ENCODE results near the gene CCDC27. TPM values are rescaled to one million over a fixed set of nuclear protein-coding genes. Genes with fewer than 3 reads are reported as not detected.
A peak's percentile ranks its signal among the peaks of the same experiment; 100 is the strongest.
"Not testable (repeated sequence)": the region's sequence is repeated elsewhere in the genome, so short reads cannot be mapped to it uniquely, and the experiment has no call there.

Gene CCDC27
- total and polyA plus RNA-seq, 4 donors = not detected

GRCh38 chr1:3789421-3790300 lies 37.4 kb downstream of the CCDC27 start:
- no peak for ATAC-seq (ENCODE audit: low FRiP score)
- Histone ChIP-seq H3K4me3 (ENCODE audit: low read length in 2 of 2) (no peak overlapping the region), H3K27me3 (ENCODE audit: control insufficient read depth in 1 of 2, insufficient read depth in 2 of 2, low read length in 1 of 2) (no peaks in the 10 kb centered on the region), H3K27ac (ENCODE audit: low read depth in 1 of 2, low read length in 2 of 2) (no peak overlapping the region), H3K9me3 (ENCODE audit: control insufficient read depth, low read length) (no peaks in the 10 kb centered on the region), H3K4me1 (ENCODE audit: control insufficient read depth in 1 of 2, insufficient read depth in 2 of 2, low read length in 2 of 2) (peaks cover 0 to 2% of the 10 kb centered on the region in 2 donors), H3K36me3 (ENCODE audit: control insufficient read depth in 1 of 2, insufficient read depth in 2 of 2, low read length in 1 of 2) (no peaks in the 10 kb centered on the region)
- peak; percentile 24 to 55 for DNase-seq
- intact Hi-C loops (cut with DNase I) = loop anchor here (10.0 kb wide), 1 partner anchor 335 kb away; the partner anchor contains the start of gene ARHGEF16 (in 2 of the 2)
- WGBS, 2 donors = 84 to 86% methylated on average over 34 of the region's 34 CpGs

DNA sequence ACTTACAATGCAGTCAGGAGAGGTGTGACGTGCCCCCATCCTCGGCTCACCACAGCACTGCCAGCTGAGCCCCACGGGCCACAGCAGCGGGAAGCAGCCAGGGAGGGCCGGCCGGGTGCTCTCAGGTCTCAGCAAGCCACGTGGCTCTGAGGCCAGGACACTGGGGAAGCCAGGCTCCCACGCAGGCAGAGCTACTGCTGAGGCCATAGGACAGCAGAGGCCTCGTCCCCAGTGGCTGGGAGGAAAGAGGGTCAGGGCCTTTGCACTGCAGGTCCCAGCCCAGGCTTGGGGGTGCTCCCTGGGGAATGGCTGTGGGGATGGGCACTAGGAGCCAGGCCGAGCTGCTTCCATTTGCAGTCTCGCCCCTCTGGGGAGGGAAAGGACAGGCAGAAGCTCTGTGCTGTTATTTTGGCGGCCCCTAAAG lies 38.3 kb downstream of the CCDC27 start:
- ATAC-seq (ENCODE audit: low FRiP score) = no peak
- no peaks in the 10 kb centered on the region for H3K36me3 ChIP-seq (ENCODE audit: control insufficient read depth in 1 of 2, insufficient read depth in 2 of 2, low read length in 1 of 2)
- H3K27ac ChIP-seq (ENCODE audit: low read depth in 1 of 2, low read length in 2 of 2) = no peak overlapping the region
- peaks cover 0 to 6% of the 10 kb centered on the region in 2 donors for H3K4me1 ChIP-seq (ENCODE audit: control insufficient read depth in 1 of 2, insufficient read depth in 2 of 2, low read length in 2 of 2)
- intact Hi-C loops (cut with DNase I) = loop anchor here (10.0 kb wide), 1 partner anchor 336 kb away; the partner anchor contains the start of gene ARHGEF16 (in 2 of the 2)
- H3K4me3 ChIP-seq (ENCODE audit: low read length in 2 of 2) = no peak overlapping the region
- no peak for DNase-seq
- no peaks in the 10 kb centered on the region for H3K9me3 ChIP-seq (ENCODE audit: control insufficient read depth, low read length)
- WGBS, 2 donors = 62 to 67% methylated on average over 12 of the region's 12 CpGs
- no peaks in the 10 kb centered on the region for H3K27me3 ChIP-seq (ENCODE audit: control insufficient read depth in 1 of 2, insufficient read depth in 2 of 2, low read length in 1 of 2)

GRCh38 chr1:3790952-3791351 lies 38.7 kb downstream of the CCDC27 start:
- H3K4me1 ChIP-seq (ENCODE audit: control insufficient read depth in 1 of 2, insufficient read depth in 2 of 2, low read length in 2 of 2) = peaks cover 0 to 6% of the 10 kb centered on the region in 2 donors
- 78 to 81% methylated on average over 18 of the region's 18 CpGs for WGBS, 2 donors
- H3K27ac ChIP-seq (ENCODE audit: low read depth in 1 of 2, low read length in 2 of 2) = no peak overlapping the region
- no peak for ATAC-seq (ENCODE audit: low FRiP score)
- H3K36me3 ChIP-seq (ENCODE audit: control insufficient read depth in 1 of 2, insufficient read depth in 2 of 2, low read length in 1 of 2) = no peaks in the 10 kb centered on the region
- H3K4me3 ChIP-seq (ENCODE audit: low read length in 2 of 2) = no peak overlapping the region
- DNase-seq = no peak
- intact Hi-C loops (cut with DNase I) = loop anchor here (10.0 kb wide), 1 partner anchor 336 kb away; the partner anchor contains the start of gene ARHGEF16 (in 2 of the 2)
- no peaks in the 10 kb centered on the region for H3K9me3 ChIP-seq (ENCODE audit: control insufficient read depth, low read length)
- no peaks in the 10 kb centered on the region for H3K27me3 ChIP-seq (ENCODE audit: control insufficient read depth in 1 of 2, insufficient read depth in 2 of 2, low read length in 1 of 2)

- peak; percentile 44 to 75 for DNase-seq
- no peaks in the 10 kb centered on the region for H3K9me3 ChIP-seq (ENCODE audit: control insufficient read depth, low read length)
- peak overlapping the region; percentile 66 to 91 for H3K4me3 ChIP-seq (ENCODE audit: low read length in 2 of 2)
- no peaks in the 10 kb centered on the region for H3K27me3 ChIP-seq (ENCODE audit: control insufficient read depth in 1 of 2, insufficient read depth in 2 of 2, low read length in 1 of 2)
- 5% methylated on average over 51 to 53 of the region's 53 CpGs for WGBS, 2 donors
- intact Hi-C loops (cut with DNase I) = loop anchor here (10.0 kb wide), 1 partner anchor 341 kb away; the partner anchor contains the start of gene ARHGEF16 (in 2 of the 2)
- H3K4me1 ChIP-seq (ENCODE audit: control insufficient read depth in 1 of 2, insufficient read depth in 2 of 2, low read length in 2 of 2) = peaks cover 0 to 6% of the 10 kb centered on the region in 2 donors
- ATAC-seq (ENCODE audit: low FRiP score) = no peak
- H3K27ac ChIP-seq (ENCODE audit: low read depth in 1 of 2, low read length in 2 of 2) = peak overlapping the region in 1 of 2 donors; percentile 7
- H3K36me3 ChIP-seq (ENCODE audit: control insufficient read depth in 1 of 2, insufficient read depth in 2 of 2, low read length in 1 of 2) = no peaks in the 10 kb centered on the region
These were observed 43.4 kb downstream of the CCDC27 start for GRCh38 chr1:3795453-3796214.

DNA sequence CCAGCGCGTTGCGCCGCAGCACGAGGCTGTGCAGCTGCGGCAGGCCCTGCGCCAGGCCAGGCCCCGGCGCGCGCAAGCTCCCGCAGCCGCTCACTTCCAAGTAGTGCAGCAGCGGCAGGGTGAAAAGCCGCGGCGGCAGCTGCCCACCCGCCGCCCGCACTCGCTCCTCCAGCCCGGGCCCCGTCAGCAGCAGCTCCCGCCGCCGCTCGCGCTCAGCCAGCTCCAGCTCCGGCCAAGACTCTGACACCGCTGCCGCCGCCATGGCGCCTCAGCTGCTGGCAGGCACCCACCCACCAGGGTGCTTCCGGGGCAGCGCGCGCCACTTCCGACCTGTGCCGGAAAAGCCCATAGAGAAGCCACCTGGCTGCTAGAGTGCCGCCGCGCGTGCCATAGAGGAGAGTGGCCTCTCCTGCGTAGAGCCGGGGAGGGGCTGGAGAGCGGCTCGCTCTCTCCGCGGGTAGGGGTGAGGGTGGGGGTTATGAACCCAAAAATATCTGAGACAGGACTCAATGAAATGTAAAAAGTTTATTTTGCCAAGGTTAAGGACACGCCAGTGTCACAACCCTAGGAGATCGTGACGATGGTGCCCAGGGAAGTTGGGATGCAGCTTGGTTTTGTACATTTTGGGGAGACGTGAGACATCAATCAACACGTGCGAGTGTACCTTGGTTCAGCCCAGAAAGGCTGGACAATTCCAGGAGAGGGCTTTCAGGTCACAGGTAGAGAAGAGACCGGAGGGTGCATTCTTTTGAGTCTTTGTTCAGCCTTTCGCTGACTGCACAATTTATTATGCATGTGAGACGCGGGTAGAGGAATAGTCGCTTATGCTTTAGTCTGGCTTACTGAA lies 44.2 kb downstream of the CCDC27 start, which contains the start of gene LRRC47:
Gene LRRC47, minus strand, starts transcription at position 284 of the 847 bp plus-strand sequence. Its CDS starts 22 bp downstream, at position 262.
- WGBS, 2 donors = 3% methylated on average over 46 to 60 of the region's 60 CpGs
- H3K4me1 ChIP-seq (ENCODE audit: control insufficient read depth in 1 of 2, insufficient read depth in 2 of 2, low read length in 2 of 2) = peaks cover 0 to 6% of the 10 kb centered on the region in 2 donors
- no peaks in the 10 kb centered on the region for H3K9me3 ChIP-seq (ENCODE audit: control insufficient read depth, low read length)
- no peaks in the 10 kb centered on the region for H3K27me3 ChIP-seq (ENCODE audit: control insufficient read depth in 1 of 2, insufficient read depth in 2 of 2, low read length in 1 of 2)
- H3K36me3 ChIP-seq (ENCODE audit: control insufficient read depth in 1 of 2, insufficient read depth in 2 of 2, low read length in 1 of 2) = no peaks in the 10 kb centered on the region
- H3K4me3 ChIP-seq (ENCODE audit: low read length in 2 of 2) = peak within 1 kb of the TSS; percentile 66 to 91
- DNase-seq (peak; percentile 96 to 99), ATAC-seq (ENCODE audit: low FRiP score) (peak; percentile 100)
- intact Hi-C loops (cut with DNase I) = loop anchor here (10.0 kb wide), 1 partner anchor 342 kb away; the partner anchor contains the start of gene ARHGEF16 (in 2 of the 2)
- peak within 1 kb of the TSS in 1 of 2 donors; percentile 14 for H3K27ac ChIP-seq (ENCODE audit: low read depth in 1 of 2, low read length in 2 of 2)

GRCh38 chr1:3799976-3800685 lies 47.9 kb downstream of the CCDC27 start:
- 76 to 79% methylated on average over 9 to 11 of the region's 11 CpGs for WGBS, 2 donors
- DNase-seq = no peak
- no peak overlapping the region for H3K4me3 ChIP-seq (ENCODE audit: low read length in 2 of 2)
- H3K4me1 ChIP-seq (ENCODE audit: control insufficient read depth in 1 of 2, insufficient read depth in 2 of 2, low read length in 2 of 2) = no peaks in the 10 kb centered on the region
- no peak for ATAC-seq (ENCODE audit: low FRiP score)
- intact Hi-C loops (cut with DNase I) = loop anchor here (10.0 kb wide), 1 partner anchor 345 kb away; the partner anchor contains the start of gene ARHGEF16 (in 2 of the 2)
- no peaks in the 10 kb centered on the region for H3K36me3 ChIP-seq (ENCODE audit: control insufficient read depth in 1 of 2, insufficient read depth in 2 of 2, low read length in 1 of 2)
- H3K27ac ChIP-seq (ENCODE audit: low read depth in 1 of 2, low read length in 2 of 2) = no peak overlapping the region
- no peaks in the 10 kb centered on the region for H3K27me3 ChIP-seq (ENCODE audit: control insufficient read depth in 1 of 2, insufficient read depth in 2 of 2, low read length in 1 of 2)
- no peaks in the 10 kb centered on the region for H3K9me3 ChIP-seq (ENCODE audit: control insufficient read depth, low read length)

- ATAC-seq (ENCODE audit: low FRiP score); H3K27ac ChIP-seq (ENCODE audit: low read depth in 1 of 2, low read length in 2 of 2); H3K36me3 ChIP-seq (ENCODE audit: control insufficient read depth in 1 of 2, insufficient read depth in 2 of 2, low read length in 1 of 2); DNase-seq; H3K4me1 ChIP-seq (ENCODE audit: control insufficient read depth in 1 of 2, insufficient read depth in 2 of 2, low read length in 2 of 2); H3K27me3 ChIP-seq (ENCODE audit: control insufficient read depth in 1 of 2, insufficient read depth in 2 of 2, low read length in 1 of 2); H3K4me3 ChIP-seq (ENCODE audit: low read length in 2 of 2); intact Hi-C loops (cut with DNase I); H3K9me3 ChIP-seq (ENCODE audit: control insufficient read depth, low read length): not testable (repeated sequence)
- WGBS, 2 donors = 79 to 83% methylated on average over 3 of the region's 3 CpGs
These were observed 48.5 kb downstream of the CCDC27 start for GRCh38 chr1:3800795-3801194.
